ENCODE results near the gene IGFBP7.

GRCh38 chr4:57061395-57061794, 48.8 kb downstream of the IGFBP7 start:
- TF ChIP-seq EZH2 (IDR thresholded peaks at IDR 0.05; ENCODE audit: low read length, missing control alignments) = no peak
- TF ChIP-seq CTCF (conservative IDR thresholded peaks at IDR 0.05 in 1 of 2, IDR thresholded peaks at IDR 0.05 in 1 of 2; ENCODE audit: low read depth in 1 of 2, low read length in 2 of 2) = no peak
